NCI-H1417 treated with DMSO at 0.1 percent for 48 hours (cell line): ENCODE data around the gene DNAH3.

ENCODE experiments used
- DNase-seq: peaks from one replicate; lab custom pipeline; 2025; lab: John Stamatoyannopoulos, UW

DNAH3 gene

GRCh38 chr16:20904507-20905081, 246.1 kb downstream of the DNAH3 start:
- DNase-seq: no peak

GRCh38 chr16:20903899-20904506, 246.6 kb downstream of the DNAH3 start:
- no peak for DNase-seq

- DNase-seq: no peak
Observed at GRCh38 chr16:20903116-20903898, 247.3 kb downstream of the DNAH3 start.

- DNase-seq: no peak
Observed at GRCh38 chr16:20902426-20902825, 248.2 kb downstream of the DNAH3 start.

GRCh38 chr16:20901436-20902112, 249.1 kb downstream of the DNAH3 start:
- DNase-seq: no peak

- DNase-seq: no peak
Observed at GRCh38 chr16:20901068-20901435, 249.6 kb downstream of the DNAH3 start.

- peak; percentile 96 for DNase-seq
Observed at GRCh38 chr16:20900299-20901067, 250.2 kb downstream of the DNAH3 start, which contains the start of the genes DCUN1D3 and LYRM1. Gene DCUN1D3 (minus strand): TSS chr16:20900358. CDS start chr16:20862538, 37,820 bp downstream. Gene LYRM1 (plus strand): TSS chr16:20900771. CDS start chr16:20915556, 14,785 bp downstream.

GRCh38 chr16:20899477-20900298, 251.0 kb downstream of the DNAH3 start:
- DNase-seq: no peak

GRCh38 chr16:20899071-20899470, 251.6 kb downstream of the DNAH3 start:
- DNase-seq: no peak

GRCh38 chr16:20897922-20898321, 252.7 kb downstream of the DNAH3 start:
- DNase-seq: no peak

- no peak for DNase-seq
Observed at GRCh38 chr16:20897253-20897897, 253.3 kb downstream of the DNAH3 start.

GRCh38 chr16:20894388-20894787, 256.3 kb downstream of the DNAH3 start:
- DNase-seq: no peak

- DNase-seq: no peak
Observed at GRCh38 chr16:20889625-20890275, 260.9 kb downstream of the DNAH3 start.

GRCh38 chr16:20887207-20887606, 263.4 kb downstream of the DNAH3 start:
- no peak for DNase-seq

GRCh38 chr16:20886320-20886719, 264.3 kb downstream of the DNAH3 start:
- no peak for DNase-seq

GRCh38 chr16:20884240-20884556, 266.4 kb downstream of the DNAH3 start:
- no peak for DNase-seq

GRCh38 chr16:20883554-20884239, 266.9 kb downstream of the DNAH3 start:
- no peak for DNase-seq
